Heart left ventricle (tissue), 13 donors: ENCODE results near the gene XIAP.

Experiments used
- CTCF ChIP-seq, 12 donors: fragments of 200-600 bp; sonication (generic) in 4 of 12; IDR thresholded peaks; one replicate each; pipeline versions ENCODE4 v1.5.0 to v1.8.0; 2018 to 2022; ENCODE audit warnings: antibody characterized with exemption in 12 of 12, mild to moderate bottlenecking in 5 of 12
- POLR2A ChIP-seq, 2 donors: fragments of 450-650 bp; IDR thresholded peaks; one replicate each; pipeline ENCODE4 v1.6.1; 2017; ENCODE audit warnings: antibody characterized with exemption in 2 of 2, mild to moderate bottlenecking in 2 of 2, moderate library complexity in 2 of 2
- donor health status: ischemic (EF 13 %, LVEDD 7.1; RV severe dilation, severe dysfunction).
- donor health status: DM: no; HTN: yes; CAD: no.
- donor health status: DM: no; HTN: no; CAD: no.
- donor health status: ischemic (EF 25% LVEDD 6.9; RV normal size, moderate dysfunction).
- donor health status: ischemic (EF 25% LVEDD 5.7; RV mildly dilated, moderate dysfunction).
- donor health status: ischemic (EF 35%, LVEDD 5.7; RV mildly dilated, moderate dysfunction).
- donor health status: nonischemic (EF 11% LVEDD 7.7; RV severe dilation, severe dysfunction).
- donor health status: DM: yes; HTN: yes; CAD: no.
- donor health status: PGD.
- donor health status: ischemic (EF 29% LVEDD 5.4; RV normal size, mild dysfunction).
- donor health status: nonischemic (EF 23%, LVEDD 6.1; RV moderate dilation, normal function).

GRCh38 chrX:123943488-123943887, 83.6 kb downstream of the XIAP start:
- no peak for TF ChIP-seq POLR2A (IDR thresholded peaks at IDR 0.05)
- TF ChIP-seq CTCF (IDR thresholded peaks at IDR 0.05) = no peak
